ENCODE data around the gene LRRC4C. TPM values are rescaled to one million over a fixed set of nuclear protein-coding genes. Genes with fewer than 3 reads are reported as not detected.

Gene LRRC4C
- total and polyA plus RNA-seq, 10 of the 15 experiments (the other 5 are each of a cell fraction or from before 2014, with no cell fraction given), result 1.5 TPM; not detected in 9

DNA sequence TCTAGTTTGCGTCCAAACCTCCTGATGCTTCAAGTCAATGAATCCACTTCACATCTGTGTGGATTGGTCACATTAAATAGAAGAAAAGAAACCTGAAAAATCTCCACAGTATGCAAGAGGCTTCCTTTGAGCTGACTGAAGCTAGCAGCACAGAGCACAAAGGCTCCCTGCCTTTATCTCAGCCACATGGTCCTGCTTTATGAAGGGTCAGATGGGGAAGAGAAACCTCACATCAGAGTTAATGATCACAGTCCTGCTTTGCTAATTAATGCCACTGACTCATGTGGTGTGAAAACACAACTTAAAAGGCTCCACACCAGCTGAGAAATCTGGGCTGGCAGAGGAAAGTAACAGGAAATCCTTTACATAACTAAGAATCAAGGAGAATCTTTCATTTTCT, 1291.0 kb downstream of the LRRC4C start (continued):
- no peak for TF ChIP-seq RBBP5 (conservative IDR thresholded peaks at IDR 0.05)
- TF ChIP-seq TARDBP (IDR thresholded peaks at IDR 0.05; ENCODE audit: borderline replicate concordance), result no peak
- TF ChIP-seq ZNF622 (IDR thresholded peaks at IDR 0.05), result no peak
- TF ChIP-seq KDM1A (IDR thresholded peaks at IDR 0.05; ENCODE audit: borderline replicate concordance), result no peak
- peak; percentile 74 for TF ChIP-seq BMI1 (IDR thresholded peaks at IDR 0.05; ENCODE audit: borderline replicate concordance)
- no peak for TF ChIP-seq CHD1 (IDR thresholded peaks at IDR 0.05; ENCODE audit: low read depth, low read length)
- TF ChIP-seq CHD2 (IDR thresholded peaks at IDR 0.05; ENCODE audit: borderline replicate concordance, low read depth, low read length), result 0 out of 2 replicates have a peak, but pooled peaks have one; percentile 29
- TF ChIP-seq POU2F2 (IDR thresholded peaks at IDR 0.05; ENCODE audit: borderline replicate concordance, low read depth, low read length), result no peak
- 0 out of 2 replicates have a peak, but pooled peaks have one; percentile 28 for TF ChIP-seq NR2F1 (conservative IDR thresholded peaks at IDR 0.05)
- no peak for TF ChIP-seq HDAC2 (IDR thresholded peaks at IDR 0.05)
- no peak for TF ChIP-seq JUND (IDR thresholded peaks at IDR 0.05; ENCODE audit: low read depth, low read length)
- TF ChIP-seq, protein P1, sequence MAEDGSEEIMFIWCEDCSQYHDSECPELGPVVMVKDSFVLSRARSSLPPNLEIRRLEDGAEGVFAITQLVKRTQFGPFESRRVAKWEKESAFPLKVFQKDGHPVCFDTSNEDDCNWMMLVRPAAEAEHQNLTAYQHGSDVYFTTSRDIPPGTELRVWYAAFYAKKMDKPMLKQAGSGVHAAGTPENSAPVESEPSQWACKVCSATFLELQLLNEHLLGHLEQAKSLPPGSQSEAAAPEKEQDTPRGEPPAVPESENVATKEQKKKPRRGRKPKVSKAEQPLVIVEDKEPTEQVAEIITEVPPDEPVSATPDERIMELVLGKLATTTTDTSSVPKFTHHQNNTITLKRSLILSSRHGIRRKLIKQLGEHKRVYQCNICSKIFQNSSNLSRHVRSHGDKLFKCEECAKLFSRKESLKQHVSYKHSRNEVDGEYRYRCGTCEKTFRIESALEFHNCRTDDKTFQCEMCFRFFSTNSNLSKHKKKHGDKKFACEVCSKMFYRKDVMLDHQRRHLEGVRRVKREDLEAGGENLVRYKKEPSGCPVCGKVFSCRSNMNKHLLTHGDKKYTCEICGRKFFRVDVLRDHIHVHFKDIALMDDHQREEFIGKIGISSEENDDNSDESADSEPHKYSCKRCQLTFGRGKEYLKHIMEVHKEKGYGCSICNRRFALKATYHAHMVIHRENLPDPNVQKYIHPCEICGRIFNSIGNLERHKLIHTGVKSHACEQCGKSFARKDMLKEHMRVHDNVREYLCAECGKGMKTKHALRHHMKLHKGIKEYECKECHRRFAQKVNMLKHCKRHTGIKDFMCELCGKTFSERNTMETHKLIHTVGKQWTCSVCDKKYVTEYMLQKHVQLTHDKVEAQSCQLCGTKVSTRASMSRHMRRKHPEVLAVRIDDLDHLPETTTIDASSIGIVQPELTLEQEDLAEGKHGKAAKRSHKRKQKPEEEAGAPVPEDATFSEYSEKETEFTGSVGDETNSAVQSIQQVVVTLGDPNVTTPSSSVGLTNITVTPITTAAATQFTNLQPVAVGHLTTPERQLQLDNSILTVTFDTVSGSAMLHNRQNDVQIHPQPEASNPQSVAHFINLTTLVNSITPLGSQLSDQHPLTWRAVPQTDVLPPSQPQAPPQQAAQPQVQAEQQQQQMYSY (CRISPR knock-in tag; IDR thresholded peaks at IDR 0.05), result no peak
- no peak for TF ChIP-seq RFX5 (IDR thresholded peaks at IDR 0.05; ENCODE audit: low read depth, low read length)
- no peak for TF ChIP-seq CBFB (IDR thresholded peaks at IDR 0.05; ENCODE audit: low read depth)
- no peak for TF ChIP-seq CBX5 (IDR thresholded peaks at IDR 0.05; ENCODE audit: low read depth)
- TF ChIP-seq, protein P2, sequence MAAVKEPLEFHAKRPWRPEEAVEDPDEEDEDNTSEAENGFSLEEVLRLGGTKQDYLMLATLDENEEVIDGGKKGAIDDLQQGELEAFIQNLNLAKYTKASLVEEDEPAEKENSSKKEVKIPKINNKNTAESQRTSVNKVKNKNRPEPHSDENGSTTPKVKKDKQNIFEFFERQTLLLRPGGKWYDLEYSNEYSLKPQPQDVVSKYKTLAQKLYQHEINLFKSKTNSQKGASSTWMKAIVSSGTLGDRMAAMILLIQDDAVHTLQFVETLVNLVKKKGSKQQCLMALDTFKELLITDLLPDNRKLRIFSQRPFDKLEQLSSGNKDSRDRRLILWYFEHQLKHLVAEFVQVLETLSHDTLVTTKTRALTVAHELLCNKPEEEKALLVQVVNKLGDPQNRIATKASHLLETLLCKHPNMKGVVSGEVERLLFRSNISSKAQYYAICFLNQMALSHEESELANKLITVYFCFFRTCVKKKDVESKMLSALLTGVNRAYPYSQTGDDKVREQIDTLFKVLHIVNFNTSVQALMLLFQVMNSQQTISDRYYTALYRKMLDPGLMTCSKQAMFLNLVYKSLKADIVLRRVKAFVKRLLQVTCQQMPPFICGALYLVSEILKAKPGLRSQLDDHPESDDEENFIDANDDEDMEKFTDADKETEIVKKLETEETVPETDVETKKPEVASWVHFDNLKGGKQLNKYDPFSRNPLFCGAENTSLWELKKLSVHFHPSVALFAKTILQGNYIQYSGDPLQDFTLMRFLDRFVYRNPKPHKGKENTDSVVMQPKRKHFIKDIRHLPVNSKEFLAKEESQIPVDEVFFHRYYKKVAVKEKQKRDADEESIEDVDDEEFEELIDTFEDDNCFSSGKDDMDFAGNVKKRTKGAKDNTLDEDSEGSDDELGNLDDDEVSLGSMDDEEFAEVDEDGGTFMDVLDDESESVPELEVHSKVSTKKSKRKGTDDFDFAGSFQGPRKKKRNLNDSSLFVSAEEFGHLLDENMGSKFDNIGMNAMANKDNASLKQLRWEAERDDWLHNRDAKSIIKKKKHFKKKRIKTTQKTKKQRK (IDR thresholded peaks at IDR 0.05; ENCODE audit: low read depth, low read length), result no peak
- TF ChIP-seq MEF2B (IDR thresholded peaks at IDR 0.05; ENCODE audit: partially characterized antibody, poor library complexity, severe bottlenecking), result no peak
- no peak for TF ChIP-seq MYB (IDR thresholded peaks at IDR 0.05; ENCODE audit: borderline replicate concordance, low read depth, low read length)
- no peak for TF ChIP-seq KLF5 (IDR thresholded peaks at IDR 0.05; ENCODE audit: partially characterized antibody)
- TF ChIP-seq EGR1 (IDR thresholded peaks at IDR 0.05; ENCODE audit: borderline replicate concordance in 1 of 2, low read depth in 2 of 2, low read length in 2 of 2), result no peak
- TF ChIP-seq POLR2AphosphoS5 (IDR thresholded peaks at IDR 0.05; ENCODE audit: low read length), result no peak
- TF ChIP-seq SREBF2 (IDR thresholded peaks at IDR 0.05; ENCODE audit: low read length), result no peak
- no peak for TF ChIP-seq SMC3 (IDR thresholded peaks at IDR 0.05; ENCODE audit: borderline replicate concordance, low read length)
- no peak for TF ChIP-seq NFYA (IDR thresholded peaks at IDR 0.05; ENCODE audit: borderline replicate concordance, low read depth, low read length)
- no peak for TF ChIP-seq JUNB (IDR thresholded peaks at IDR 0.05)
